HG03064 (cell line): ENCODE measurements around the gene FAM181A.

Source experiments
- ATAC-seq: cut with Tn5 transposase; IDR thresholded peaks from one replicate; pipeline ENCODE4 v1.9.1; 2021; ENCODE audit warnings: low read depth; ENCODE audit not compliant: unreplicated experiment

The FAM181A gene

DNA sequence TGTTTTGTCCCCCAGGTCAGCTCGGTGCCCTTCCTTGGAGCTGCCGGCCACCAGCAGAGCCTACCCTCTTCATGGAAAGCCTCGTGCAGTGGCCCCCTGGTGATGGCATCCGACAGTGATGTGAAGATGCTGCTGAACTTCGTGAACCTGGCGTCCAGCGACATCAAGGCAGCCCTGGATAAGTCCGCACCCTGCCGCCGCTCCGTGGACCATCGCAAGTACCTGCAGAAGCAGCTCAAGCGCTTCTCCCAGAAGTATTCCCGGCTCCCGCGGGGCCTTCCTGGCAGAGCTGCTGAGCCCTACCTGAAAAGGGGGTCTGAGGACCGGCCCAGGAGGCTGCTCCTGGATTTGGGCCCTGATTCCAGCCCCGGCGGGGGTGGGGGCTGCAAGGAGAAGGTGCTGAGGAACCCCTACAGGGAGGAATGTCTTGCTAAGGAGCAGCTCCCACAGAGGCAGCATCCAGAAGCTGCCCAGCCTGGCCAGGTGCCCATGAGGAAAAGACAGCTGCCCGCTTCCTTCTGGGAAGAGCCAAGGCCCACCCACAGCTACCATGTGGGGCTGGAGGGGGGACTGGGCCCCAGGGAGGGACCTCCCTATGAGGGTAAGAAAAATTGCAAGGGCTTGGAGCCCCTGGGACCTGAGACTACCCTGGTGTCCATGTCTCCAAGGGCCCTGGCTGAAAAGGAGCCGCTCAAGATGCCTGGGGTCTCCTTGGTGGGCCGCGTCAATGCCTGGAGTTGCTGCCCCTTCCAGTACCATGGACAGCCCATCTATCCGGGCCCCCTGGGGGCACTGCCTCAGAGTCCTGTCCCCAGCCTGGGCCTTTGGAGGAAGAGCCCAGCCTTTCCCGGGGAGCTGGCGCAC, 1.3 kb downstream of the FAM181A start:
- no peak for ATAC-seq

DNA sequence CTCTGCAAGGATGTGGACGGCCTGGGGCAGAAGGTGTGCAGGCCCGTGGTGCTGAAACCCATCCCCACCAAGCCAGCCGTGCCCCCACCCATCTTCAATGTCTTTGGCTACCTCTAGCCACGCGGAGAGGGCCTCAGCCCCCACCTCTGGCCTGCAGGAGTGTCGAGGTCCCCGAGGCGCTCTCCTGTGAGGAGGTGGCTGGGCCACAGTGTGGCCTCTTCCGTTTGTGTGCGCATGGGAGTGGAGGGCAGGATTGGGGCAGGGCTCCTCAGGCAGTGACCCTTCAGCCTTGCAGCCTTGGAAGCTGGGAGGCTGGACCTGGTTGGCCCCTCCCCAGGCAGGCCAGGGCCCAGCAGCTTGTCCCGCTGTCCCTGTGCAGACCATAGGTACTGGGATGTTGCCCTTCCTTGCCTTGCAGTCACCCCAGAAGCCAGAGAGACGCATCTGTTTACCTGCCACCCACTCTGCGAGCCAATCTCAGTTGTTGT, 1.9 kb downstream of the FAM181A start:
- ATAC-seq: no peak

DNA sequence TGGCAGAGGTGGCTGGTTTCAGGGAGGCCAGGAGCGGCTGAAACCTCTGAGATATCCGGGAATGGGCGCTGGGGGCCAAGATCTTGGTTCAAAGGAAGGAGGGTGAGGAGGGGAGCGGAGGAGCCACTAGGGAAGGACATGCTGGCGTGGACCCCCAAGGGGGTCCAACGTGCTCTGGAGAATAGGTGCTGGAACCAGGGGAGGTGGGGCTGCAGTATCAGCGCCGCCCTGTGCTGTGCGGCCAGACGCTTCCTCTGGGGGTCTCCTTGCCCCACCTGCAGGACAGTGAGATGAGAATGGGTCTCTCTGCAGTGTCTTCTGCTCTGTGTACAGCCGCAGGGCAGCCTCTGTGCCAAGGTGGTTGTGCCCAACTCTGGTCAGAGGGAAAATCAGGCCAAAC, 2.5 kb downstream of the FAM181A start:
- no peak for ATAC-seq

DNA sequence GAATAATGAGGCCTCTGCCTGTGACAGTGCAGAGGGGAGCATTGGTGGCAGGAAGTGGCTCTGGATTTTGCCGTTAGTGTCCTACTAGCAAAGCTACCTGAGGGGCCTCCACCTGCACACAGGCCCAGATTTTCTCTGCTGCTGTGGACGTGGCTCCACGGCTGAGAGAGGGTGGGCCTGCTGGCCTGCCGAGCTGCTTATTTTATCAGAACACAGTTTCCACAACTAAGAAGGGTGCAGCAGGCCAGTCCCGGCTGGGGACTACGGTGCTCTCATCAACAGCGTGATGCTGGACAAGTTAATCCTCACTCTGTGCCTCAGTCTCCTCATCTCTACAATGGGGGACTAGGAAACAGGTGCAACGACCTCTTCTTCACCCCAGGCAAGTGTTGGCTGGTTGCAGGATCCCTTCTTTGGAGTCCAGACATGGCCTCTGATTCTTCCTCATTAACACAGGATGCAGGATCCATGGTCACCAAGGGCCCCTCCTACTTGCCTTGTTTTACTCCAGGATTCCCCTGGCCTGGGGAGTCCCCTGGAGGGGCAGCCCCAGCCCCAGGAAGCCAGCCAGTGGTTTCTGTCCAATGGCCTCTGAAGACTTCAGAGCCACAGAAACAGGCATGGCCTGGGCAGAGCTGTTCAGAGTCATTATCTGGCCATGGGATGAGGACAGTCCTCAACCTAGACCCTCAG, 3.3 kb downstream of the FAM181A start:
- ATAC-seq: no peak

DNA sequence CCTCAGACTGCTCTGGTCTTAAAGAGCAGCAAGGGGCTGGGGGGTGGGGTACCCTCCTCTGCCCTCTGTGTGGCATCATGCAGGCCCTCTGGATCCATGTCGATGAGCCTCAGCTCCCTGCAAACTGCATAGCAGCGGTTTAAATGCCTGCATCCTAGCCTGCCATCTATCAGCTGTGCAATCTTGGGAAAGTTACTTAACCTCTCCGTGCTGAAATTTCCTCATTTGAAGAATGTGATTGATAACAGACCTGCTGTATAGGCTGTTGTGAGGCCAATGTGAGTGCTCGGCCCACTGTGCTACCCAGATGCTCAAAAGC, 3.8 kb downstream of the FAM181A start:
- ATAC-seq: no peak

DNA sequence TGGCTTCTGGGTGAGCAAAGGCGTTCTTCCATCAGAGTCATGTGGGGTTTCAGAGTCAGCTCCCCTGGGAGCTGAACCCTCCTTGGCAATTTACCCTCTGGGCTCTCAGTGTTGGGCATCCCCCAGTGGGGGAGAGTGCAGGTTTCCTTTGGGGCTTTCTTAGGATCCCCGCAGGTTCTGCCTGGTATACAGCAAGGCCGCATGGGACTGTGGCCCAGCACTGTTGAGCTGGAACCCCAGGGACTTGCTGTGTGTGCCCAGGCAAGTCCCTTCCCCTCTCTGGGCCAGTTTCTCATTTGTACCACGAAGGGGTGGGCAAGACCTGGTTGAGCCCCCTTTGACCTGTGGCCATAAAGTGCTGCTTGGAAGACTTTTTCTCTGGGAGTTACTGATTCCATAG, 5.5 kb downstream of the FAM181A start:
- ATAC-seq: no peak

DNA sequence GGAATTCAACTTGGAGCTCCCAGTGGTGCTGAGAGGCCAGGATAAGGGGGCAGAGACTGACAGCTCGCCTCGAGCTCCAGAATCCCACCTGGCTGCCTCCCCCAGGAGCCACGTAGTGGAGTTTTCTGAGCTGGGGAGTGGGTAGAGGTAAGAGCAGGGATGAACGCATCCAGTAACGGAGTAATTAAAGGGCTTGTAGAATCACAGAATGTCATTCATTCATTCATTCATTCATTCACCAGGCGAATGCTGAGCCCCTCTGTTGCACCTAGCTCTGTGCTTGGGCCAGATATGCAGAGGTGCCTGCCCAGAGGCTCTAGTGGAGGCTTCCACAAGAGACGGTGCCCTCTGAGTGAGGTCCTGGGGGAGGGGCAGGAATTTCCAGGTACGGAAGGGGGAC, 8.1 kb downstream of the FAM181A start:
- no peak for ATAC-seq

DNA sequence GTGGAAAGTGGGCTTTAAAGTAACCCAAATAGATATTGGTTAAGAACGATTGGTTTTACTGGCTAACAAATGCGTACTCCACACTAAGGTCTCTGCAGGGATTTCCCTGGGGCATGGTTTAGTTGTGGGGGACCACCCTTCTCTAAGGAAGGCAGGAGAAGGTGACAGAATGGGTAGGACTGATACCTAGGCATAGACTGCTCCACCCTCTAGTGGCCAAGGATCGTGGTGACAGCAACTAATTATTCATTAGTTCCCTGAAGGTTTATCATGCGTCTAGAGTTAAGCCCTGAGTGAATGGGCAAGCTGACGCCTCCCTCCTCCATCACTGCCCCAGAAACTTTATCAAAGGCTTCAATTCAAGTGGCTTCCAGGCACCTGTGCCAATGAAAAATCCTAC, 9.1 kb downstream of the FAM181A start:
- no peak for ATAC-seq

DNA sequence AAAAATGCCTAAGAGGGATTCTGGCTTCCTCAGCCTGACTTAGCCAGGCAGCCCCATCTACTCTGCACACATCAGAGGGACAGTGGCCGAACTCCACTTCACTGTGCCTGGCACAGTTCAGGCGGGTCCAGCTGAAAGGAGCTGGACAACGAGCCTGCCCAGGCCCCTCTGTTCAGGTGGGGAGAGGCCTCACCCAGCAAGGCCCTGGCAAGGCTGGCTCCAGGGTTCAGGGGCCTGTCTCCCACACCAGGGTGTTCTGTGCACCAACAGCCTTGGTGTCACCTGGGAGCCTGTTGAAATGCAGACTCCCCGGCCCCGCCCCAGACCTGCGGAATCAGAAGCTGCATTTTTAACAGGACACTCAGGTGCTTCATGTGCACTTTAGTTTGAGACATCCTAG, 9.8 kb downstream of the FAM181A start:
- no peak for ATAC-seq

DNA sequence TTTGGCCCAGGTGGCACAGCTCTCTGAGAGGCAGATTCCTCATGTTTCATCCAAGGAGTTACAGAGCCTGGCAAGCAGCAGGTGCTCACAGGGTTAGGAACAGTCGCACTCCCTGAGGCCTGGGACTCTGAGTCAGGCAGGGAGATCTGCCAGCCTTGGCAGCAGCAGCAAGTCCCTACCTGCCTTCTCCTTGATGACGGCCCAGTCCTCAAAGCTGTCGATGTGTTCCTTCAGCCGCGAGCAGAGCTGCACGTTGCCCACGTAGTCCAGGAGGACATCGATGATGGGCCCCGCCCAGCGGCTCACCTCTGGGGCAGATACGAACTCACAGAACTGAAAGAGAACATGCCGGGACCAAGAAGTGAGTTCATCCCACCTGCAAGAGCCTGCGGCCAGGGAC, 10.4 kb downstream of the FAM181A start:
- no peak for ATAC-seq

DNA sequence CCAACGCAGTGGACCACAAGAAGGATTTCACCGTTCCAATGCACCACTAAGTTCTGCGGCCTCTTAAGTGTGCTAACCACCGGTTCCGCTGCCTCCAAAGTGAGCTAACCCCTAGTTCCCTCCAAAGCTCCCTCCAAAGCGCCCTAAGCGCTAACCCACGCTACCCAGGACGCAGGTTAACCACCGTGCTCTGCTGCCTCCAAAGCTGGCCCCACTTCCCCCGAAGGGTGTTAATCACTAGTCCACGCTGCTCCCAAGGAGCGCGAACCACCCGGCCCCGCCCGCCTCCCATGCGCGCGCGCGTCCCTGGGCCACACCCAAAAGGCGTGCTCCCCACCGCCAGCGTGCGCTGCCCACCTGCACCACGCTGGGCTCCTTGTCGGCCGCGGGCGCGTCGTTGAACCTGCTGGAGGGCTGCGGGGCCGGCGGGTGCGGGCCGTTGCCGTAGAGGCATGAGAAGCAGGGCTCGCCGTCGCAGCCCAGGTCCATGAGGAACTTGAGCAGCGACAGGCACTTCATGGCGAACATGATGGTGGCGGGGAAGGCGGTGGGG, 11.7 kb downstream of the FAM181A start:
- ATAC-seq: no peak

DNA sequence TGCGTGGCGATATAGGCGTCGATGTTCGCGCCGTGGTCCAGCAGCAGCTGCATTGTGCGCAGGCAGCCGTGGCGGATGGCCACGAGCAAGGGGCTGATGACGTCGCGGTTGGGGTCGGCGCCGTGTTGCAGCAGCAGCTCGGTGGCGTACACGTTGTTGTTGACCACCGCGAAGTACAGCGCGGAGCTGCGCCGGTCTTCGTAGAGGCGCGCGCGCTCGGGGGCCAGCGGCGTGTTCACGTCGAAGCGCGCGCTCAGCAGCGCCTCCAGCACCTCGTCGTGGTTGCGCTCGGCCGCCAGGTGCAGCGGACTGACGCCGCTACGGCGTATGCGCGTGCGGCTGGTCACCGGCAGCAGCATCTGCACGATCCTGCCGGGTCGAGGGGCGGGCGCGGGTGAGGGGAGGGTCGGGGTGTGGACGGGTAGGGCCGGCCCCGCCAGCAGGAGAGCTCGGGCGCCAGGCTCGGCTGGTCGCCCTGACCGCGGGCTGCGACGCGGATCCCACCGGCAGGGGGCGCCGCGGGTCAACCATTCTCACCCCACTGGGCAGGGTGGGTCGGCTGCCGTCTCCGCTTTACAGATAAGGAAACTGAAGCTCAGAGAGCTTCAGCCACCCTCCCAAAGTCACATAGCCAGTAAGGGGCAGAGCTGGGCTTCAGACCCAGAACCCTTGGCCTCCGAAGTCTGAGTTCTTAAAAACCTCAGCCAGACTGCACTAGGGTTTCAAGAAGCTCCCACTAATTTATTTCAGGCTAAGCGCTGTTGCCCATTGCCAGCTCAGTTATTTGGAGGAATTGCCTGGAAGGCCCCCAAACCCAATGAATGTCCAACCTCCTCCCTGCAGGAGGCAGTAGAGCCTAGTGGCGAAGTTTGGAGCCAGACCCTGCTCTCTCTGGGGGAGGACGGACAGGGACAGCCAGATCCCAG, 12.4 kb downstream of the FAM181A start:
- ATAC-seq: peak; percentile 78

DNA sequence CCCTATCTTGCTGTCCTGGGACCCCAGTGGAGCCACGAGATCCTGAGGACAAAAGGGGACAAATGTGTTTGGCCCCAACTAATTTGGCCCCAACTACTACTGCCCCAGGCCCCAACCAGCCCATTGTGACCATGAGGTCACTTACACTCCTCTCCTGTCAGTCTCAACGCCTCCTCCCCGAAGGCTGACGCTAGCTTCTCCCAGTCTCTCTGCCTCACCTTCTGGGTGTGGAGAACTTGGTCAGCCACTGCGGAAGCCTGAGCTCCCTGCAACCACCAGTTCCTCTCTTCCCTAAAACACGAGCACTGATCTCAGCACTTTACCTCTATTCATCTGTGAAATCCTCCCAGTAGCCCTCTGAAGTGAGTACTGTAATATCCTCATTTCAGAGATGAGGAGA, 13.3 kb downstream of the FAM181A start:
- no peak for ATAC-seq

DNA sequence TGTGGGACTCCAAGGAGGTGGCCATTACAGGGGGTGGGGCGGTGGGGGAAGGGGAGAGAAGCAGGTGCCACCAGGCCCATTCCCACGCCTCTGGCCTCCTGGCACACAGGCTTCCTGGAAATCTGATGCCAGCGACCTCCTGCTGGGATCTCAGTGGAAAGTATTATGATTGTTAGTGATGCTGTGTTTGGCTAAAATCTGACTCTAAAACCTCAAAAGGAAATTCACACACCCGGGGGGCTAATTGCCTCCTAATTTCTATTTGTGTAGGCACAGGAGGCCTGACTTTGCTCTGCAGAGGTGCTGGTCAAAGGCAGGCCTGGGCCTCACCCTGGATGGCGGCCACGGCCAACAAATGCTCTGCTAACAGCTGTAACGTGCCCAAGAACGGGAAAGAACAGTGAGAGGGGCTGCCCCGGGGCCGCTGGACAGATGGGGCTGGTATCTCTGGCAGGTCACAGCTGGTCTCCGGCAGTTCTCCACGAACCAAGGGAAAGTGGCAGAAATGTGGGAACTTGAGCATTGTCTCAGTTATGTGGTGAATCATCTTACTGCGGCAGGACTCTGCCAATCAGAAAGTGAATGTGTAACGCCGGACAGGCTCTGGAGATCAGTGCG, 14.3 kb downstream of the FAM181A start:
- ATAC-seq: no peak

DNA sequence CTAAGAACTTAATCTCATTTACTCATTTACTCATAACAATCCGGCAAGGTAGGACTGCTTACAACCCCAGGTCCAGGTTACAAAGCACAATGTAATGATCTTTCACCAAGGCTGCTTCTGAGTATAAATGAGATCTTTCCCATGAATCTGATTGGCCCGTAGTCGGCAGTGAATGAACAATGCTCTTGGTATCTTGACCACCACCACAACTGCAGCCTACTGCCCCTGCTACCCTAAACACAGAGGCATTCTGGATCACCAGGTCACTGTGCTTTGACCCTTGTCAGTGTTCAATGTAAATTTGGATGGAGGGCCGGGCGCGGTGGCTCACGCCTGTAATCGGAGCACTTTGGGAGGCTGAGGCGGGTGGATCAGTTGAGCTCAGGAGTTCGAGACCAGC, 15.9 kb downstream of the FAM181A start:
- no peak for ATAC-seq

DNA sequence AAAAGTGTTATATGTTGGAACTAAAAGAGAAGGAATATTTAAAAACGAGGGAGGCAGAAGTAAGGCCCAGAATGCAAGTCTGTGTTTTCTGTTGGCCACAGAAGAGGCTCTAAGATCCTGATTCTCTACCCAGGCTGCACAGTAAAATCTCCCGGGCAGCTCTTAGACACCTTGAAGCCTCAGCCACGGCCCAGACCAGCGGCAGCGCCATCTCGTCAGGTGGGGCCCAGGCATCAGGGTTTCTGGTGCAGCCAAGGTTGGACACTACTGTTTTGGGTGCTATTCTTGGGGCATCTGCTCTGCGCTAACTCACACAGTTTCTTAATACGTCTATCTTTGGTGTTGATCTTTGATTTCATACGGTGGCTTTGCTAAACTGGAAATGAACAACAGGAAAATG, 16.8 kb downstream of the FAM181A start:
- no peak for ATAC-seq

DNA sequence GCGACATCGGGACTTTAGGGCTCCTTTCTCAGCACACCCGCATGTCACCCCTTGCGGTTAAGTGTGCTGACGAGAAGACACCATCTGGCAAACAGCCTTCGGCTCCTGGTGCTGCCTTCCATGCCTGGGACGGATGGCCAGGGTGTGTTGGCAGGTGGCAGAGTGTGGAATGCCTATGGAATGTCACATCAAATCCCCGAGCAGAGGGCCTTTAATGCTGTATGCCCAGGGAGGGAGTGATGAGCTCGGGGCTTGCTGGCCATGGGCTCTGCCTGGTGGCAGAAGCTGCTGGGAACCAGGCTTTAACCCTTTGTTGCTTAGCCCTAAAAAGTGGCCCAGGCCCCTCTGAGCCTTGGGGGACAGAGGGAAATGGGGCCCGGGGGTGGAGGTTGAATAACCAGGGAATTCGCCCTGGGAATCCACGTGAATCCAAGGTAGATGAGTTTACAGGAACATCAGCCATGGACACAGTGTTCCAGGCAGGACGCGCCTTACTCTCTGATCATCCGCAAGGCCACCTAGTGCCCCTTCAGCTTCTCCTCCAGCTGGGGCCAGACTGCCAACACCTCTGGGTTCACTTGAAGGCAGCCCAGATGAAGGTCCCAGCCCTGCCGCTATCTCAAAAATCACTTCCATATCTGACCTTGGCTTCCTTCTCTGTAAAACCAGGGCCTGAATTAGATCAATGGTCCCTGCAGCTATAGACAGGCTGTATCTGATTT, 17.4 kb downstream of the FAM181A start:
- ATAC-seq: no peak

DNA sequence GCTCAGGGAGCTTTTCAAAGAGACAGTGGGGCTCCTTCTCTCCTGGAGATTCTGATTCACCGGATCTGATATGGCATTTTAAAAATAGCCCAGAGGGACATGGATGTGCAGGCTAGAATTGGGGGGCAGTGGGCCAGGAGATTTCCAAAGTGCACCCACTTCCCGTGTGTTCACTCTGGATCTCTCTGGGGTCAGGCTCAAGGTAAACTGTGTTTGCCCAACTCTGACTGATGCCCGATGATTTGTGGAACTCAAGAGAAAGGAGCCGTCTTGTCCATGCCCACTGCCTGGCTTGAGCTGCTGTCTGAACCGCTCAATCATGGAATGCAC, 17.9 kb downstream of the FAM181A start:
- ATAC-seq: no peak

DNA sequence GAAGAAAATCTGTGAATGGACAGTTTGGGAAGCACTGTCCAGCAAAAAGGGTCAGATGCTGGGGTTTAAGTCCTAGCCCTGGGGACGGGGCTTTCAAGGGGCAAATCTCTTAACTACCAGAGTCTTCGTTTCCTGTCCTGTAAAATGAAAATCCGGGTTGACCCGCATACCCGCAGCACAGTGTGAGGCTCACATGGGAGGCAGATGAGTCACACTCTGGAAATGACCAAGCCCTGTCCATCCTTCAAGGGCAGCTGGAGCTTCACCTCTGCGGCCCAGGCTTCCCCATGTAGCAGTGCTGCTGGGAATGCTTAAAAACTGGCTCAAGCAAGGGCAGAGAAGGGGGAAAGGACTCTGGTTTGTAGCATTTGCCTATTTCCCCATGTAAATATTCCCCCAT, 19.0 kb downstream of the FAM181A start:
- ATAC-seq: no peak

DNA sequence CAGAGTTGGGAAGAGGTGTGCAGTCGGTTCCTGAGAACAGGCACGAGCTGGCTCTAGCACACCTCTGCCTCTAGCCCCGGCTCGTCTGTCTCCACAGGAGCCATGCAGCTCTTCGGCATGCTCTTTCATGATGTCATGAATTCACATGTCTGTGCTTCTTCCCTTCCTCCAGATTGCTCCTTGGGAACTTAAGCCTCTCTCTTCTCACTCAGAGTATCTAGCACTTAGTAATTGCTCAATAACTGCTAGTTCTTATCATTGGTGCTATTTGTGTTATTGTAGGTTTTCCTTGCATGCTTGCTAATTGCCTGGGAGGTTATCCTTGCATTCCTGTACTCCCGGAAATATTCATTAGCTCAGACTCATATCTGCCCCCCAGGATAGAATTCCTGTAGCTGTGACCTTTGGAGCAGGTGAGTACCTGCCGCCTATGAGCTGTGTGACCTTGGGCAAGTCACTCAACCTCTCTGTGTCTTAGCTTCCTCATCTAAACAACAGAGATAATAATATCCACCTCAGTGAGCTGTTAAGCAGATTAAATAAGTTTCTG, 19.5 kb downstream of the FAM181A start:
- no peak for ATAC-seq
